K562 (cell line): ENCODE measurements around the gene CENPT. TPM values are rescaled to one million over a fixed set of nuclear protein-coding genes. Genes with fewer than 3 reads are reported as not detected.

ENCODE experiments used
- ATAC-seq: fragments of 200-7000 bp; cut with Tn5 transposase; 3 replicates; pipeline ENCODE4 v1.9.1; 2020; ENCODE audit warnings: moderate library complexity
- BruUV-seq: library from RNA; stranded (reverse); fragments of 400-500 nt; replicated peaks from 2 replicates; lab custom pipeline; 2021; lab: Mats Ljungman, UMichigan
- CTCF ChIA-PET: fragments of 300-600 bp; formaldehyde crosslinking; extraction: SDS; loops from one replicate; lab custom pipeline; 2021; ENCODE audit warnings: low intra/inter-chr PET ratio; lab: Yijun Ruan, JAX
- POLR2A ChIA-PET: fragments of 300-600, 350-650 bp; sonication (Branson Sonifier 250); formaldehyde crosslinking; extraction: SDS; loops from one replicate; lab custom pipeline; 2021; ENCODE audit warnings: antibody characterized with exemption, inconsistent platforms; lab: Yijun Ruan, JAX
- DNase-seq, 4 experiments: peaks; one replicate each; pipeline versions ENCODE4 v3.0.0 to v3.0.0-alpha.2; 2011 to 2018; ENCODE audit warnings: low spot score in 3 of 4, mixed read lengths in 3 of 4; ENCODE audit errors: extremely low read depth in 1 of 4
- FAIRE-seq: peaks from 2 replicates; lab custom pipeline; 2011; peaks lifted over from hg19 to GRCh38; lab: Jason Lieb, UNC
- H2AFZ ChIP-seq: 2 replicates; pipeline ENCODE4 v1.6.0; 2011; ENCODE audit warnings: low read depth, low read length, control low read depth, inconsistent platforms
- H3K27ac ChIP-seq: fragments of 200-600 bp; 3 replicates; pipeline ENCODE4 v1.8.0; 2011; ENCODE audit warnings: low read depth, mild to moderate bottlenecking, control low read depth, inconsistent platforms, low read length, moderate library complexity, mixed read lengths; ENCODE audit errors: extremely low read depth
- H3K27me3 ChIP-seq, 2 experiments: fragments of 300-600 bp in 1 of 2; 2 replicates in 1 of 2; 3 replicates in 1 of 2; pipeline versions ENCODE4 v1.6.0 to v1.8.0; 2011; ENCODE audit warnings: inconsistent platforms in 2 of 2, low read length in 2 of 2, mild to moderate bottlenecking in 1 of 2, mixed read lengths in 1 of 2, moderate library complexity in 1 of 2; ENCODE audit not compliant: control insufficient read depth in 2 of 2, insufficient read depth in 2 of 2
- H3K36me3 ChIP-seq: fragments of 300-600 bp; 3 replicates; pipeline ENCODE4 v1.8.0; 2011; ENCODE audit warnings: mild to moderate bottlenecking, low read length, inconsistent platforms; ENCODE audit not compliant: control insufficient read depth, insufficient read depth
- H3K4me1 ChIP-seq, 2 experiments: fragments of 200-600 bp in 1 of 2; replicated peaks in 1 of 2; 2 replicates in 1 of 2; 3 replicates in 1 of 2; pipeline versions ENCODE4 v1.5.1 to v1.8.0; 2011; ENCODE audit warnings: inconsistent platforms in 2 of 2, low read length in 2 of 2, mild to moderate bottlenecking in 1 of 2, mixed read lengths in 1 of 2, moderate library complexity in 1 of 2; ENCODE audit not compliant: control insufficient read depth in 2 of 2, insufficient read depth in 2 of 2
- H3K4me2 ChIP-seq: 2 replicates; pipeline ENCODE4 v1.6.1; 2011; ENCODE audit warnings: low read length, control low read depth, inconsistent platforms, mixed read lengths; ENCODE audit not compliant: insufficient read depth
- H3K4me3 ChIP-seq: fragments of 200-600 bp; sonication (generic), shearing (Covaris generic); 2 replicates; pipeline ENCODE4 v1.5.1; 2016; ENCODE audit warnings: control low read depth, inconsistent platforms
- H3K79me2 ChIP-seq: fragments of 200-600 bp; 3 replicates; pipeline ENCODE4 v1.8.0; 2011; ENCODE audit warnings: low read length, inconsistent platforms; ENCODE audit not compliant: control insufficient read depth, insufficient read depth
- H3K9ac ChIP-seq, 2 experiments: 2 replicates each; pipeline versions ENCODE4 v1.6.0 to v1.6.1; 2011; ENCODE audit warnings: low read depth in 2 of 2, low read length in 2 of 2, control low read depth in 1 of 2, inconsistent platforms in 1 of 2, mild to moderate bottlenecking in 1 of 2, mixed read lengths in 1 of 2; ENCODE audit not compliant: insufficient read depth in 1 of 2
- H3K9me1 ChIP-seq: one replicate; pipeline ENCODE4 v1.6.0; 2011; ENCODE audit warnings: inconsistent platforms, mild to moderate bottlenecking, low read length, moderate library complexity; ENCODE audit not compliant: control insufficient read depth, insufficient read depth
- H3K9me3 ChIP-seq: replicated peaks from 2 replicates; pipeline ENCODE4 v1.5.1; 2011; ENCODE audit warnings: low read depth, low read length, inconsistent platforms; ENCODE audit not compliant: control insufficient read depth, insufficient read depth
- H4K20me1 ChIP-seq: replicated peaks from 2 replicates; pipeline ENCODE4 v1.6.1; 2011; ENCODE audit warnings: low read length, inconsistent platforms, mixed read lengths; ENCODE audit not compliant: control insufficient read depth, insufficient read depth
- ADNP ChIP-seq: fragments of 200-800 bp; sonication (Bioruptor generic); IDR thresholded peaks from 2 replicates; pipeline ENCODE4 v1.6.1; 2016; ENCODE audit warnings: missing genetic modification characterization, missing compliant biosample characterization
- ATF7 ChIP-seq: fragments of 450-650 bp; IDR thresholded peaks from 2 replicates; pipeline ENCODE4 v1.7.1; 2014; ENCODE audit warnings: mild to moderate bottlenecking, moderate library complexity
- BRCA1 ChIP-seq, 2 experiments: fragments of 450-650 bp in 1 of 2; sonication (generic) in 1 of 2; formaldehyde crosslinking in 1 of 2; IDR thresholded peaks; 2 replicates each; pipeline versions ENCODE4 v1.5.0 to v1.6.1; 2017 to 2020; ENCODE audit warnings: mild to moderate bottlenecking in 1 of 2, missing genetic modification reagents in 1 of 2
- CBFB ChIP-seq: sonication (generic); formaldehyde crosslinking; IDR thresholded peaks from 2 replicates; pipeline ENCODE4 v1.4.0; 2020; ENCODE audit warnings: mild to moderate bottlenecking, missing genetic modification reagents
- EHMT2 ChIP-seq: fragments of 450-650 bp; IDR thresholded peaks from 2 replicates; pipeline ENCODE4 v1.6.1; 2018; ENCODE audit warnings: antibody characterized with exemption
- FOXK1 ChIP-seq: sonication (generic); formaldehyde crosslinking; IDR thresholded peaks from 2 replicates; pipeline ENCODE4 v1.8.0; 2022; ENCODE audit warnings: missing genetic modification reagents, mild to moderate bottlenecking, borderline replicate concordance
- JUNB ChIP-seq: fragments of 450-650 bp; formaldehyde crosslinking; conservative IDR thresholded peaks from 2 replicates; pipeline ENCODE4 v1.4.0; 2020; ENCODE audit warnings: mild to moderate bottlenecking
- PPARD ChIP-seq: fragments of 250-450 bp; sonication (Bioruptor Pico); IDR thresholded peaks from 2 replicates; pipeline ENCODE4 v1.8.0; 2022; ENCODE audit warnings: inconsistent platforms, mild to moderate bottlenecking, moderate library complexity
- PURB ChIP-seq: sonication (generic); formaldehyde crosslinking; IDR thresholded peaks from 2 replicates; pipeline ENCODE4 v1.9.0; 2021; ENCODE audit warnings: low read depth, mild to moderate bottlenecking, missing genetic modification reagents
- RBM22 ChIP-seq: fragments of 200-400 bp; formaldehyde crosslinking; IDR thresholded peaks from 2 replicates; pipeline ENCODE4 v1.6.1; 2018; ENCODE audit warnings: low read length, low read depth; ENCODE audit not compliant: poor library complexity, severe bottlenecking
- SNRNP70 ChIP-seq: fragments of 200-400 bp; formaldehyde crosslinking; optimal IDR thresholded peaks from 2 replicates; pipeline ENCODE3; 2017; ENCODE audit warnings: low read depth, low read length
- SRSF9 ChIP-seq: fragments of 200-400 bp; formaldehyde crosslinking; IDR thresholded peaks from 2 replicates; pipeline ENCODE4 v1.6.1; 2017; ENCODE audit warnings: low read depth, low read length, borderline replicate concordance
- TBL1XR1 ChIP-seq, 2 experiments: IDR thresholded peaks; 2 replicates each; pipeline ENCODE4 v1.6.1; 2012; ENCODE audit warnings: improper control_type of control experiment in 2 of 2, low read length in 2 of 2, mild to moderate bottlenecking in 1 of 2
- TRIM24 ChIP-seq, 2 experiments: fragments of 450-650 bp; IDR thresholded peaks; 2 replicates each; pipeline ENCODE4 v1.6.1; 2016
- ZFP36 ChIP-seq: fragments of 150-350 bp; IDR thresholded peaks from 2 replicates; pipeline ENCODE4 v1.6.1; 2018; ENCODE audit warnings: low read length, low read depth; ENCODE audit not compliant: partially characterized antibody
- ZNF146 ChIP-seq: IDR thresholded peaks from one replicate; pipeline ENCODE4 v1.6.1; 2018; ENCODE audit warnings: missing compliant biosample characterization; ENCODE audit not compliant: unreplicated experiment
- ZNF436 ChIP-seq: fragments of 250-450, 450-650 bp; sonication (Bioruptor Pico); formaldehyde crosslinking; IDR thresholded peaks from 2 replicates; pipeline ENCODE4 v1.7.0; 2020; ENCODE audit warnings: mild to moderate bottlenecking
- ZNF583 ChIP-seq: fragments of 250-450 bp; sonication (Bioruptor Pico); IDR thresholded peaks from 2 replicates; pipeline ENCODE4 v1.4.0; 2020
- ZNF696 ChIP-seq: fragments of 250-450 bp; sonication (Bioruptor Pico); conservative IDR thresholded peaks from 2 replicates; pipeline ENCODE4 v1.4.0; 2020; ENCODE audit warnings: mild to moderate bottlenecking, moderate library complexity
- WGBS: fragments of 100-300 bp; shearing (Covaris generic); methylation state at CpG from one replicate; pipeline ENCODE4 v1.1.6; 2016; ENCODE audit warnings: low coverage, mixed read lengths; ENCODE audit not compliant: insufficient coverage; ENCODE audit errors: missing lambda C conversion rate; 5-methylcytosine and 5-hydroxymethylcytosine counted together
- in situ Hi-C: fragments of 300-500 bp; cut with MboI; formaldehyde crosslinking; loops from 4 replicates; pipeline ENCODE4 v1.15.0; 2018; ENCODE audit warnings: inconsistent platforms, mixed read lengths
- intact Hi-C: fragments of 100-400 bp; cut with micrococcal nuclease; formaldehyde crosslinking; loops from 2 replicates; pipeline ENCODE4 v1.14.2; 2022
- polyA plus RNA-seq, 8 experiments: library from polyadenylated mRNA; depleted of rRNA in 4 of 8; stranded (reverse) in 5 of 8; unstranded in 3 of 8; fragments of >200 nt; fragmentation: Nextera tagmentation in 2 of 8; fragmentation: Illumina TruSeq in 1 of 8; extraction: Ambion mirVana in 2 of 8; extraction: Trizol in 1 of 8; gene quantifications; 2 replicates each; pipeline versions ENCODE4 v1.2.1 to v1.2.3, GENCODE V29; 2011 to 2014; ENCODE audit warnings: inconsistent platforms in 1 of 8, missing spikeins in 1 of 8
- total RNA-seq, 7 experiments: library from RNA; depleted of rRNA in 6 of 7; stranded (reverse); fragments of >200 nt in 6 of 7; fragmentation: Illumina TruSeq in 2 of 7; extraction: Trizol in 2 of 7; gene quantifications; 2 replicates each; pipeline versions ENCODE4 v1.2.1 to v1.2.3, GENCODE V29; 2011 to 2021; ENCODE audit warnings: low replicate concordance in 1 of 7
- TF ChIP-seq, protein P1 (sequence below): sonication (generic); formaldehyde crosslinking; IDR thresholded peaks from 2 replicates; pipeline ENCODE4 v1.8.0; 2022; ENCODE audit warnings: mild to moderate bottlenecking, missing genetic modification reagents
- TF ChIP-seq, protein P2 (sequence below): fragments of 450-650 bp; formaldehyde crosslinking; IDR thresholded peaks from 2 replicates; pipeline ENCODE4 v1.4.0; 2022; ENCODE audit warnings: missing genetic modification characterization

The CENPT gene
- total and polyA plus RNA-seq, 9 of the 15 experiments (the other 6 are each of a cell fraction or from before 2014, with no cell fraction given) = 3.6 to 94.2 (median 44.1) TPM

DNA sequence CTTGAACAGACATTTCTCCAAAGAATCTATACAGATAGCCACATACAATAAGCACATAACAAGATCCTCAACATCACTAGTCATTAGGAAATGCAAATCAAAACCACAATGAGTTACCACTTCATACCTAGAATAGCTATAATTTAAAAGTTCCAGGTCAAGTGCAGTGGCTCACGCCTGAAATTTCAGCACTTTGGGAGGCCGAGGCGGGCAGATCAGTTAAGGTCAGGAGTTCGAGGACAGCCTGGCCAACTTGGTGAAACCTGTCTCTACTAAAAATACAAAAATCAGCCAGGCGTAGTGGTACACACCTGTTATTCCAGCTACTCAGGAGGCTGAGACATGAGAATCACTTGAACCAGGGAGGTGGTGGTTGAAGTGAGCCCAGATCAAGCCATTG is 61.0 kb downstream of the CENPT start:
- no peak overlapping the region for H3K4me2 ChIP-seq
- FAIRE-seq = no peak

DNA sequence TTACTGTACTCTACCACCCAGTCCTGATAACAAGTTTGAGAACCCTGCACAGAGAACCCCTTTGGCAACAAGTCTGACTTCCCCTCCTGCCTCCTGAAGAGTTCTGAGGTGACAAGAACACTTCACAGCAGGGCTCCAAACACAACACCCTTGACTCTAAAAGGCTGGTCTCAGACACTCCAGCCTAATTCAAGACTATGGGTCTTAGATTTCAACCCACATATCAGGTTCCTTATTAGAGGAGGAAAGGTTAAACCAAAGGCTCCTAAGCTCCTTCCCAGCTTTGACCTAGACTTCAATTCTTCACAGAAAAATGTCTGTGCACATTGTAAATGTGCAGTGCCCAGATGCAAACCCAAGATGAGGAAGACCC is 64.2 kb downstream of the CENPT start:
- no TSS peak for BruUV-seq
- Histone ChIP-seq H2AFZ (no peak overlapping the region), H3K4me1 (peaks cover 24 to 25% of the 10 kb centered on the region in 2 experiments), H3K9me3 (no peaks in the 10 kb centered on the region; the same call in 1 of the 2 replicates), H3K27me3 (no peaks in the 10 kb centered on the region), H3K9me1 (peaks cover 6% of the 10 kb centered on the region), H3K4me2 (no peak overlapping the region), H3K79me2 (peaks cover 37% of the 10 kb centered on the region), H3K36me3 (peaks cover 10% of the 10 kb centered on the region; the same call in 2 of the 3 replicates), H4K20me1 (no peaks in the 10 kb centered on the region), H3K27ac (peak overlapping the region; percentile 42; the same call in 2 of the 3 replicates), H3K9ac (no peak overlapping the region; a peak in 1 of 4 replicates), H3K4me3 (no peak overlapping the region)
- ChIA-PET POLR2A (interaction anchor here (0.6 kb wide), 1 partner anchor 500 kb away, joined by 3 read pairs; no protein-coding TSS in a partner anchor), CTCF (interaction anchor here (0.6 kb wide), 1 partner anchor 143 kb away, joined by 6 read pairs; no protein-coding TSS in a partner anchor)
- ATAC-seq (no peak), DNase-seq (peak in 1 of 4 experiments; percentile 12), FAIRE-seq (no peak)
- in situ Hi-C loops (no loop called here), intact Hi-C loops (no loop called here)
- TF ChIP-seq ZNF146 (no peak), ZNF583 (CRISPR knock-in tag) (no peak), TRIM24 (IDR thresholded peaks at IDR 0.05) (no peak), FOXK1 (CRISPR knock-in tag) (no peak), TBL1XR1 (IDR thresholded peaks at IDR 0.05; ENCODE audit: low read length in 2 of 2) (no peak), JUNB (CRISPR knock-in tag) (no peak), PURB (CRISPR knock-in tag) (no peak), RBM22 (no peak), SNRNP70 (no peak)
- TF ChIP-seq, protein P1, sequence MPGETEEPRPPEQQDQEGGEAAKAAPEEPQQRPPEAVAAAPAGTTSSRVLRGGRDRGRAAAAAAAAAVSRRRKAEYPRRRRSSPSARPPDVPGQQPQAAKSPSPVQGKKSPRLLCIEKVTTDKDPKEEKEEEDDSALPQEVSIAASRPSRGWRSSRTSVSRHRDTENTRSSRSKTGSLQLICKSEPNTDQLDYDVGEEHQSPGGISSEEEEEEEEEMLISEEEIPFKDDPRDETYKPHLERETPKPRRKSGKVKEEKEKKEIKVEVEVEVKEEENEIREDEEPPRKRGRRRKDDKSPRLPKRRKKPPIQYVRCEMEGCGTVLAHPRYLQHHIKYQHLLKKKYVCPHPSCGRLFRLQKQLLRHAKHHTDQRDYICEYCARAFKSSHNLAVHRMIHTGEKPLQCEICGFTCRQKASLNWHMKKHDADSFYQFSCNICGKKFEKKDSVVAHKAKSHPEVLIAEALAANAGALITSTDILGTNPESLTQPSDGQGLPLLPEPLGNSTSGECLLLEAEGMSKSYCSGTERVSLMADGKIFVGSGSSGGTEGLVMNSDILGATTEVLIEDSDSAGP (CRISPR knock-in tag) = no peak
- TF ChIP-seq, protein P2, sequence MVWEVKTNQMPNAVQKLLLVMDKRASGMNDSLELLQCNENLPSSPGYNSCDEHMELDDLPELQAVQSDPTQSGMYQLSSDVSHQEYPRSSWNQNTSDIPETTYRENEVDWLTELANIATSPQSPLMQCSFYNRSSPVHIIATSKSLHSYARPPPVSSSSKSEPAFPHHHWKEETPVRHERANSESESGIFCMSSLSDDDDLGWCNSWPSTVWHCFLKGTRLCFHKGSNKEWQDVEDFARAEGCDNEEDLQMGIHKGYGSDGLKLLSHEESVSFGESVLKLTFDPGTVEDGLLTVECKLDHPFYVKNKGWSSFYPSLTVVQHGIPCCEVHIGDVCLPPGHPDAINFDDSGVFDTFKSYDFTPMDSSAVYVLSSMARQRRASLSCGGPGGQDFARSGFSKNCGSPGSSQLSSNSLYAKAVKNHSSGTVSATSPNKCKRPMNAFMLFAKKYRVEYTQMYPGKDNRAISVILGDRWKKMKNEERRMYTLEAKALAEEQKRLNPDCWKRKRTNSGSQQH (CRISPR knock-in tag) = no peak

More for the DNA sequence above, 61.0 kb downstream of the CENPT start:
- DNase-seq = no peak
- TF ChIP-seq ZNF696 (no peak), ADNP (tag) (no peak), ATF7 (no peak), ZFP36 (no peak), PPARD (no peak), SRSF9 (no peak), CBFB (no peak), BRCA1 (IDR thresholded peaks at IDR 0.05) (no peak), BRCA1 (CRISPR knock-in tag; IDR thresholded peaks at IDR 0.05) (no peak), ZNF436 (no peak), EHMT2 (no peak)
- Histone ChIP-seq H3K27me3 (no peaks in the 10 kb centered on the region), H3K9ac (no peak overlapping the region), H2AFZ (no peak overlapping the region), H4K20me1 (no peaks in the 10 kb centered on the region), H3K9me3 (no peaks in the 10 kb centered on the region; the same call in 1 of the 2 replicates), H3K27ac (no peak overlapping the region), H3K4me3 (no peak overlapping the region), H3K9me1 (peaks cover 6% of the 10 kb centered on the region), H3K4me1 (peaks cover 10% of the 10 kb centered on the region in 2 experiments), H3K79me2 (peaks cover 25% of the 10 kb centered on the region), H3K36me3 (no peaks in the 10 kb centered on the region; the same call in 2 of the 3 replicates)
- POLR2A ChIA-PET = interaction anchor here (2.0 kb wide), 1 partner anchor 10 kb away, joined by 8 read pairs; no protein-coding TSS in a partner anchor
- WGBS = 85% methylated on average over 5 of the region's 5 CpGs
- intact Hi-C loops = no loop called here
- in situ Hi-C loops = no loop called here
- CTCF ChIA-PET = no interaction called here
- ATAC-seq = no peak
- no TSS peak for BruUV-seq
